Measurements from ENCODE around the gene HIBCH.

Gene HIBCH, protein sequence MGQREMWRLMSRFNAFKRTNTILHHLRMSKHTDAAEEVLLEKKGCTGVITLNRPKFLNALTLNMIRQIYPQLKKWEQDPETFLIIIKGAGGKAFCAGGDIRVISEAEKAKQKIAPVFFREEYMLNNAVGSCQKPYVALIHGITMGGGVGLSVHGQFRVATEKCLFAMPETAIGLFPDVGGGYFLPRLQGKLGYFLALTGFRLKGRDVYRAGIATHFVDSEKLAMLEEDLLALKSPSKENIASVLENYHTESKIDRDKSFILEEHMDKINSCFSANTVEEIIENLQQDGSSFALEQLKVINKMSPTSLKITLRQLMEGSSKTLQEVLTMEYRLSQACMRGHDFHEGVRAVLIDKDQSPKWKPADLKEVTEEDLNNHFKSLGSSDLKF

DNA sequence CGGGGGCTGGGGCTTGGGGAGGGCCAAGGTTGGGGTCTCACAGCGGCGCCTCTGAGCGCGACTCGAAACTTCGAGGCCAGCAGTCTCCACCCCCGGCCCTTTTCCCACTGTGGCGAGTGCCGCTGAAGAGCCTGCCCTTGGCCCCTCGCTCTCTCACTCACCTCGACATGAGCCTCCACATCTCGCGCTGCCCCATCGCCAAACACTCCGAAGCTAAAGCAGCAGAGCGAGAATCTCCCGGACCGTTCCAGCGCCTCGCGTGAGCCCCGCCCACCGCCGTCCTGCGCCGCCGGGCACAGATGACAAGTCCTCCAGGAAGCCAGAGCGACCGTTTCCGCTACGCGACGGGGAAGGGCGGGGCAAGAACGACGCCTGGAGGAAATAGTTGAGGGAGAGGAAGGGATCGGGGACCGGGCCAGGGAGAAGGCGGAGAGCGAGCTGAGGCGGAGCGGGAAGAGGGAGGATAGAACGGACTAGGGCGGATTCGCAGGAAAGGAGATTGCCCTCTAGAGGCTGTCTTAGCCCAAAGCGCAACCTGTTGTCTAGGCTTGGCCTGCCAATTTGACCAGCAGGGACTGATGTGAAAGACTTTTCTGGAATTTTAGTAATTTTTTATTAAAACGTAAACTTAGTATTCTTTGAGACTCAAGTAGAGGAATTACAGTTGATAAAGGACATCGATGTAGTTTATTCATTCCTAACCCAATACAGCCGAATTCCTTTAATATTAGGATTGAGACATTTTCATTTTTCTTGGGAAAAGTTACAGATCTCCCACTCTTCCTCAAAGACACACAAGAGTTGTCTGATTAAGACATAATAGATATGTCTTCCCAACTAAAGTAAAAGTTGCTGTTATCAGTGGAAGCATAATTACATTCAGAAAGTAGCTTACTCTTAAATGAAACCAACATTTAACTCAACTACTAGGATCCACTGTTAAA, at the start of gene HIBCH:
TSS of gene HIBCH (minus strand) at position 272 of the 944 bp plus-strand sequence. CDS start at position 196, 76 bp downstream.
- TF ChIP-seq CTCF (IDR thresholded peaks at IDR 0.05; ENCODE audit: insufficient read depth, low read depth, low read length, missing control alignments): peak; percentile 84
- peak; percentile 99 for DNase-seq (ENCODE audit: low read depth)

GRCh38 chr2:190367091-190367490, 47.5 kb upstream of the HIBCH start:
- no peak for TF ChIP-seq CTCF (IDR thresholded peaks at IDR 0.05; ENCODE audit: insufficient read depth, low read depth, low read length, missing control alignments)
- no peak overlapping the region for H3K4me3 ChIP-seq (ENCODE audit: low read length)
- no peak for DNase-seq (ENCODE audit: low read depth)

More for the DNA sequence above, at the start of gene HIBCH:
- peak within 1 kb of the TSS; percentile 85 for H3K4me3 ChIP-seq (ENCODE audit: low read length)

DNA sequence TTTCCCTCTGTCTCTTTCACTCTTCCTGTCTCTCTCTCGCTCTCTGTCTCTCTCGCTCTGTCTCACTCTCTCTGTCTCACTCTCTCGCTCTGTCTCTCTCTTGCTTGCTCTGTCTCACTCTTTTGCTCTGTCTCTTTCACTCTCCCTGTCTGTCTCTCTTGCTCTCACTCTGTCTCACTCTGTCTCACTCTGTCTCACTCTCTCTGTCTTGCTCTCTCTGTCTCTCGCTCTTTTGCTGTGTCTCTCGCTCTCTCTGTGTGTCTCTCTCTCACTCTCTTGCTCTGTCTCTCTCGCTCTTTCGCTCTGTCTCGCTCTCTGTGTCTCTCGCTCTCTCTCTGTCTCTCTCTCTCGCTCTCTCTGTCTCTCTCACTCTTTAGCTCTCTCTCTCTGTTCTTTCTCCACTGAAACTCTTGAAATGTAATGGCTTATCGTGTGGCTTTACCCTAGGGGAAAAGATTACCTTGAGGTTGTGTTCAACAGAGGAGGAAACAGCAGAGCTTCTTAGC, 46.7 kb upstream of the HIBCH start:
- no peak overlapping the region for H3K4me3 ChIP-seq (ENCODE audit: low read length)
- TF ChIP-seq CTCF (IDR thresholded peaks at IDR 0.05; ENCODE audit: insufficient read depth, low read depth, low read length, missing control alignments): no peak
- no peak for DNase-seq (ENCODE audit: low read depth)

DNA sequence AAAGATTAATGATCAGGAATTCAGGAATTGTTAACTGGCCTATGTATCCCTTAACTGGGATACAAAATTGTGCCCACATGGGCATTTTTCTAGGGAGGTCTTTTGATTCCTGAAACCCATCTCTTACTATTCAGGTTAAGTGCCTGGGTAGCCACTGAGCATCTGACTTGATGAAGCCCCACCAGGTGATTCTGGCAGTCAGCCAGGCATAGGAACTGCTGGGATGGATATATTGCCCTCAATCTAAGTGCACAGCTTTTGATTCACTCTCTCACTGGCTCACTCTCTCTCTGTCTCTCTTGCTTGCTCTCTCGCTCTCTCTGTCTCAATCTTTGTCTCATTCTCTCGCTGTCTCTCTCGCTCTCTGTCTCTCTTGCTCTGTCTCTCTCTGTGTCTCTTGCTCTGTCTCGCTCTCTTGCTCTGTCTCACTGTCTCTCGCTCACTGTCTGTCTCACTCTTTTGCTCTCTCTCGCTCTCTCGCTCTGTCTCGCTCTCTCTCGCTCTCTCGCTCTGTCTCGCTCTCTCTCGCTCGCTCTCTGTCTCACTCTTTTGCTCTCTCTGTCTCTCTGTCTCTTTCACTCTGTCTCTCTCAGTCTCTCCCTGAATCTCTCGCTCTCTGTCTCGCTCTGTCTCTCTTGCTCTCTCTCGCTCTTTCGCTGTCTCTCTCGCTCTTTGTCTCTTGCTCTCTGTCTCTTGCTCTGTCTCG, 46.0 kb upstream of the HIBCH start:
- TF ChIP-seq CTCF (IDR thresholded peaks at IDR 0.05; ENCODE audit: insufficient read depth, low read depth, low read length, missing control alignments): no peak
- no peak for DNase-seq (ENCODE audit: low read depth)

DNA sequence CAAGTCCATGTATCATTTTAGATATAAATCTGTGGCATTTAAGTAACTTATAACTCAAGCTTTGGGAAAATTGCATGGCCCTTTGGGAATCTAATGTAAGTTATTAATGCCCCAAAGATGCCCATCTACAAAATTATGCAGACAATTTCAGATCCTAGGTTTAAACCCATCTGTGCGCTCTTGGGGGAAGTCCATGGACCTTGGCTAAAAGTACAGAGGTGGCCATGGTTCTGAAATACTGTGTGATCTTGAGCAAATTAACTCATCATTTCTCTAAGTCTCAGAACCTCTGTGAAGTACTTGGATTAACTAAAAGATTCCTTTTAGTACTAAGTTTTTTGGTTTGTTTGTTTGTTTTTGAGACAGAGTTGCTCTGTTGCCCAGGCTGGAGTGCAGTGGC, 43.3 kb upstream of the HIBCH start:
- no peak overlapping the region for H3K4me3 ChIP-seq (ENCODE audit: low read length)
- DNase-seq (ENCODE audit: low read depth): no peak
- no peak for TF ChIP-seq CTCF (IDR thresholded peaks at IDR 0.05; ENCODE audit: insufficient read depth, low read depth, low read length, missing control alignments)

More for the DNA sequence above, 46.0 kb upstream of the HIBCH start:
- no peak overlapping the region for H3K4me3 ChIP-seq (ENCODE audit: low read length)

- H3K4me3 ChIP-seq (ENCODE audit: low read length): no peak overlapping the region
- no peak for TF ChIP-seq CTCF (IDR thresholded peaks at IDR 0.05; ENCODE audit: insufficient read depth, low read depth, low read length, missing control alignments)
- DNase-seq (ENCODE audit: low read depth): no peak
Observed at GRCh38 chr2:190361572-190361971, 41.9 kb upstream of the HIBCH start.

Measured in epithelial cell of esophagus (primary cell).